Lower leg skin (tissue), 3 donors: ENCODE data around the gene CACNA1F.

Experiments
- POLR2A ChIP-seq, 2 donors: fragments of 450-650 bp; IDR thresholded peaks; one replicate each; pipeline ENCODE4 v1.6.1; 2016 to 2017; ENCODE audit warnings: antibody characterized with exemption in 2 of 2, mild to moderate bottlenecking in 1 of 2, moderate library complexity in 1 of 2
- TF ChIP-seq, protein P1 (sequence below), 3 donors: fragments of 450-650 bp; IDR thresholded peaks; one replicate each; pipeline ENCODE4 v1.5.1; 2016; ENCODE audit warnings: antibody characterized with exemption in 3 of 3, mild to moderate bottlenecking in 3 of 3, moderate library complexity in 2 of 3

DNA sequence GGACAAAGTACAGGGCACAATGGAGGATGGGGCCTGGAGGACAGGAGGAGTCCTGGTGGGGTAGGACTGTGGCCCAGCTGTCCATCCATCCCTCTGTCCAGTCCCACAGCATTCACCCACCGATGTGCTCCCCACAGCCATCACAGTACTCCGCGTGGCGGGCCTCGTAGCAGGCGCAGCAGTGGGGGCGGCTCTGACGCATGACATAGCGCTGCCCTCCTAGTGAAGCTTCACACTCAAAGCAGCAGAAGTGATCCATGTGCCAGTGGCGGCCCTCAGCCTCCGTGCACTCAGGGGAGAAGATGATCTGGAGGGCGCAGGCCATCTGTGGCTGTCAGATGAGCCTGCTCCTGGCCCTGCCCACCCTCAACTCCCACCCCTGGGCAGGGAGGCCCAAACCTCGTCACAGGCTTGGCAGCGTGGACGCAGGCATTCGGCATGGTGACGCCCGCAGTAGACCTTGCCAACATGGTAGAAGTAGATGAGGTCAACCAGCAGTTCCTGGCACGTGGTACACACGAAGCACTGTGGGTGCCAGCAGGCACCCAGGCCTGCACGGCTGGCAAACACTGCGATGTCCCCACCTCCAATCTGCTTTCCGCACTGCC, 55.2 kb downstream of the CACNA1F start:
- no peak for TF ChIP-seq POLR2A (IDR thresholded peaks at IDR 0.05)
- TF ChIP-seq, protein P1, sequence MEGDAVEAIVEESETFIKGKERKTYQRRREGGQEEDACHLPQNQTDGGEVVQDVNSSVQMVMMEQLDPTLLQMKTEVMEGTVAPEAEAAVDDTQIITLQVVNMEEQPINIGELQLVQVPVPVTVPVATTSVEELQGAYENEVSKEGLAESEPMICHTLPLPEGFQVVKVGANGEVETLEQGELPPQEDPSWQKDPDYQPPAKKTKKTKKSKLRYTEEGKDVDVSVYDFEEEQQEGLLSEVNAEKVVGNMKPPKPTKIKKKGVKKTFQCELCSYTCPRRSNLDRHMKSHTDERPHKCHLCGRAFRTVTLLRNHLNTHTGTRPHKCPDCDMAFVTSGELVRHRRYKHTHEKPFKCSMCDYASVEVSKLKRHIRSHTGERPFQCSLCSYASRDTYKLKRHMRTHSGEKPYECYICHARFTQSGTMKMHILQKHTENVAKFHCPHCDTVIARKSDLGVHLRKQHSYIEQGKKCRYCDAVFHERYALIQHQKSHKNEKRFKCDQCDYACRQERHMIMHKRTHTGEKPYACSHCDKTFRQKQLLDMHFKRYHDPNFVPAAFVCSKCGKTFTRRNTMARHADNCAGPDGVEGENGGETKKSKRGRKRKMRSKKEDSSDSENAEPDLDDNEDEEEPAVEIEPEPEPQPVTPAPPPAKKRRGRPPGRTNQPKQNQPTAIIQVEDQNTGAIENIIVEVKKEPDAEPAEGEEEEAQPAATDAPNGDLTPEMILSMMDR (IDR thresholded peaks at IDR 0.05), result no peak
